Colonic mucosa (tissue), 4 donors: Measurements from ENCODE around the gene MFAP4. TPM values are rescaled to one million over a fixed set of nuclear protein-coding genes. Genes with fewer than 3 reads are reported as not detected.
"Not testable (repeated sequence)": the region's sequence is repeated elsewhere in the genome, so short reads cannot be mapped to it uniquely, and the experiment has no call there.

Experiments
- DNase-seq: peaks from one replicate; pipeline ENCODE4 v3.0.0-alpha.2; 2020
- H3K27ac ChIP-seq: fragments of 200-600 bp; one replicate; pipeline ENCODE4 v1.8.0; 2021
- H3K27me3 ChIP-seq: fragments of 200-600 bp; one replicate; pipeline ENCODE4 v1.8.0; 2021
- H3K36me3 ChIP-seq: fragments of 200-600 bp; one replicate; pipeline ENCODE4 v1.8.0; 2021
- H3K4me1 ChIP-seq: fragments of 200-600 bp; one replicate; pipeline ENCODE4 v1.8.0; 2021; ENCODE audit warnings: mild to moderate bottlenecking
- H3K4me3 ChIP-seq: fragments of 200-600 bp; one replicate; pipeline ENCODE4 v1.8.0; 2021
- H3K9ac ChIP-seq, 2 donors: one replicate each; pipeline ENCODE4 v1.7.0; 2013; ENCODE audit warnings: control low read depth in 2 of 2, low read depth in 2 of 2, low read length in 2 of 2
- H3K9me3 ChIP-seq: fragments of 200-600 bp; one replicate; pipeline ENCODE4 v1.8.0; 2021
- intact Hi-C: fragments of 100-400 bp; cut with DNase I; formaldehyde crosslinking; loops from one replicate; pipeline ENCODE4 v1.14.1; 2022
- total RNA-seq, 2 donors: library from RNA; stranded (reverse); fragmentation: NEBNext Ultra II Directional in 1 of 2; extraction: Animal tissue kit (Norgen Biotek cat#: 25700) in 1 of 2; gene quantifications; one replicate each; pipeline ENCODE4 v1.2.1, GENCODE V29; 2021
- TF ChIP-seq, protein P1 (sequence below): fragments of 200-600 bp; IDR thresholded peaks from one replicate; pipeline ENCODE4 v1.8.0; 2022; ENCODE audit warnings: antibody characterized with exemption, mild to moderate bottlenecking
- donor health status: healthy.
- donor health status: DM: no; HTN: no; CAD: no.
- donor health status: DM: no; HTN: no; CAD: no.

The MFAP4 gene
- total RNA-seq, 2 donors from 2014 or later = 22.2 to 56.0 TPM

DNA sequence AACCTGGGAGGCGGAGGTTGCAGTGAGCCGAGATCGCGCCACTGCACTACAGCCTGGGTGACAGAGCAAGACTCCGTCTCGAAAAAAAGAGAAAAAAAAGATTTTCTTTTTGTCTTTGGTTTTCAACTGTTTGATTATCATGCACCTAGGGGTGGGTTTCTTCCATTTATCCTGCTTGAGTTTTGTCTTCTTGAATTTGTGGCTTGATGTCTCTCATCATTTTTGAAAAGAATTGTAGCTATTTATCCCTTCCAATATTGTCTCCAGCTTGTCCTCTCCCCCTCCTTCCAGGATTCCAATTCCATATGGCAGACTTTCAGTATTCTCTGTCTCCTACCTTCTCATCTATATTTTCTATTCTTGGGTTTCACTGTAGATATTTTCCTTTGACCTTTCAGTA, 32.2 kb downstream of the MFAP4 start:
- Histone ChIP-seq H3K9ac (no peak overlapping the region), H3K4me3 (no peak overlapping the region), H3K27me3 (no peaks in the 10 kb centered on the region), H3K4me1 (no peaks in the 10 kb centered on the region), H3K36me3 (no peaks in the 10 kb centered on the region), H3K27ac (no peak overlapping the region), H3K9me3 (no peaks in the 10 kb centered on the region)
- no peak for DNase-seq
- TF ChIP-seq, protein P1, sequence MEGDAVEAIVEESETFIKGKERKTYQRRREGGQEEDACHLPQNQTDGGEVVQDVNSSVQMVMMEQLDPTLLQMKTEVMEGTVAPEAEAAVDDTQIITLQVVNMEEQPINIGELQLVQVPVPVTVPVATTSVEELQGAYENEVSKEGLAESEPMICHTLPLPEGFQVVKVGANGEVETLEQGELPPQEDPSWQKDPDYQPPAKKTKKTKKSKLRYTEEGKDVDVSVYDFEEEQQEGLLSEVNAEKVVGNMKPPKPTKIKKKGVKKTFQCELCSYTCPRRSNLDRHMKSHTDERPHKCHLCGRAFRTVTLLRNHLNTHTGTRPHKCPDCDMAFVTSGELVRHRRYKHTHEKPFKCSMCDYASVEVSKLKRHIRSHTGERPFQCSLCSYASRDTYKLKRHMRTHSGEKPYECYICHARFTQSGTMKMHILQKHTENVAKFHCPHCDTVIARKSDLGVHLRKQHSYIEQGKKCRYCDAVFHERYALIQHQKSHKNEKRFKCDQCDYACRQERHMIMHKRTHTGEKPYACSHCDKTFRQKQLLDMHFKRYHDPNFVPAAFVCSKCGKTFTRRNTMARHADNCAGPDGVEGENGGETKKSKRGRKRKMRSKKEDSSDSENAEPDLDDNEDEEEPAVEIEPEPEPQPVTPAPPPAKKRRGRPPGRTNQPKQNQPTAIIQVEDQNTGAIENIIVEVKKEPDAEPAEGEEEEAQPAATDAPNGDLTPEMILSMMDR = no peak
- intact Hi-C loops = no loop called here

DNA sequence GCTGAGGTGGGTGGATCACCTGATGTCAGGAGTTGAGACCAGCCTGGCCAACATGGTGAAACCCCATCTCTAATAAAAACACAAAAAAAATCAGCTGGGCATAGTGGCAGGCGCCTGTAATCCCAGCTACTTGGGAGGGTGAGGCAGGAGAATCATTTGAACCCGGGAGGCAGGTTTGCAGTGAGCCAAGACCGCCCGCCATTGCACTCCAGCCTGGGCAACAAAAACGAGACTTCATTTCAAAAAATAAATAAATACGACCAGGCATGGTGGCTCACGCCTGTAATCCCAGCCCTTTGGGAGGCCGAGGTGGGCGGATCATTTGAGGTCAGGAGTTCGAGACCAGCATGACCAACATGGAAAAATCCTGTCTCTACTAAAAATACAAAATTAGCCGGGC, 33.6 kb downstream of the MFAP4 start:
- H3K9ac ChIP-seq, H3K4me1 ChIP-seq, intact Hi-C loops, H3K27ac ChIP-seq, DNase-seq, H3K9me3 ChIP-seq, H3K36me3 ChIP-seq, H3K4me3 ChIP-seq, H3K27me3 ChIP-seq: not testable (repeated sequence)

DNA sequence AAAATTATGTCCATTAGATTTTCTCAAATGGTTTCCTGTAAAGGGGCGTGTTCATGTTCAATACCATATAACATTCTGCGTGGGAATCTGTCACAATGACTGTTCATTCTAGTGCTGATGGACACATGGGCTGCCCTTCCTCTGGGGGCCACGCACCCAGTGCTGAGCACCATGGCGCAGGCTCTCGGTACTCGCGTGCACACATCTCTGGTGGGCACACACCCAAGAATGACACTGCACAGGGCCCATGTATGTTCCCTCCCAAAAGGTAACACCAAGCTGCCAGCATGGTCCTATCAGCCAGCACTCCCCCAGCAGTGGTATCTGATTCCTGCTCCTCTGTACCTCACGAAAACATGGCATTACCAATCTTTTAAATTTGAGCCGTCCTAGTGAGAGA, 38.2 kb downstream of the MFAP4 start:
- Histone ChIP-seq H3K27me3 (no peaks in the 10 kb centered on the region), H3K27ac (no peak overlapping the region), H3K4me3 (no peak overlapping the region), H3K36me3 (no peaks in the 10 kb centered on the region), H3K9me3 (no peaks in the 10 kb centered on the region), H3K9ac (no peak overlapping the region), H3K4me1 (no peaks in the 10 kb centered on the region)
- DNase-seq = no peak
- TF ChIP-seq, protein P1 = no peak
- intact Hi-C loops = no loop called here

DNA sequence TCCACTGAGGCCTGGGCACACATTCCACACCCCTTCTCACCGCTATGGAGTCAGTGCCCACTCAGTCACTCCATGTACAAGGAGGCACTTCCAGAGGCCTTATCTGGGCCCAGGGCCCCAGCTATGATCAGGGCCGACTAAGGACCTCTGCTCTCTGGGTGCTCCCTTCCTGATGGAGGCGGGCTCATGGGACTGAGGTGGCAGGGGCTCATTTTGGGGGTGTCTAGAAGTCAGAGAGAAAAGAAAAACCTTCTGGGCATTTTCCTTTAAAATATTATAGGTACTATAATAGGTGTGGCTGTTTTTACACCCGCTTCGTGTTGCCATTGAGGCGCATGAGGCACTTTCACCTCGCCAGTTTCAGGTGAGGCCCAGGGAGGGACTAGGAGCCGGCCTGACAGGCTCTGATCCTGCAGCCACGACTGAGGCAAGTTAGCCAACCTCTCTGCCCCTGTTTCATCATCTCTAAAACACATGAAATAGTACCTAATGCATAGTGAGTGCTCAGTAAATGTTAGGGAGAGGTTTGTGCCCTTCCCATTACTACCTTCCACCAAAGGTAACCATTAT, 38.8 kb downstream of the MFAP4 start:
- Histone ChIP-seq H3K4me1 (no peaks in the 10 kb centered on the region), H3K36me3 (no peaks in the 10 kb centered on the region), H3K27ac (no peak overlapping the region), H3K9ac (no peak overlapping the region), H3K27me3 (no peaks in the 10 kb centered on the region), H3K9me3 (no peaks in the 10 kb centered on the region), H3K4me3 (no peak overlapping the region)
- intact Hi-C loops = no loop called here
- TF ChIP-seq, protein P1 = no peak
- DNase-seq = peak; percentile 25

DNA sequence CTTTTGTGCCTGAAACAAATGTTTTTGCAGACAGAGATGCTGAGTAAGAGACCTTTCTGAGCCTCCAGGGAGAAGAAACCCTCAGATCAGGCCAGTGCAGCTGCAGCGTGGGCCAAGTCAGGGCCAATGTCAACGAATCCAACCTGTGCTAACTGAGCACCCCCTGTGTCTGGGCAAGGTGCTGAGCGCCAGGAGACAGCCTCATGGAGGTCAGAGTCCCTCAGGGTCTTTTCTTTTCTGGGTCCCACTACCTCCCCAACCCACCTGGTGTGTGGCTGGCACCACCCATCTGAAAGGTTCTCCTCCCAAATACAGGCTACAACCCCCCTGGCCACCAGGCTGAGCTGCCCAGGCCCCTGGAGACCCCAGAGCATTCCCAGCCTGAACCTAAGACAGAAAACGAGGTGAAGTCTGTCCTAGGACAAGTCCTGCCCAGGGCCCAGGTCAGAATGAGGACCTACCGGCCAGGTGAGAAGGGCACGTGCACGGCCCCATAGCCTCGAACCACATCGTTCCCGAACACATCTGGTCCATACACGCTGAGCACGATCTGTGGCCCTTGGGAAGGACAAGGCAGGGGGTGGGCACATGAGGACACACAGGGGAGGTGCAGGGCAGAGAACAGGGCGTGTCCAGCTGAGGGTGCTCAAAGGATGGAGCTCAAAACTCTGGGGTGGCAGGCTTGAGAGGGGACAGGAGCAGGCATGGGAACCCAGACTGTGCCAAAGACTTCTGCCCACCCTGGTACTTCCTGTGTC, 39.5 kb downstream of the MFAP4 start:
- no peaks in the 10 kb centered on the region for H3K27me3 ChIP-seq
- no peak for DNase-seq
- no peaks in the 10 kb centered on the region for H3K4me1 ChIP-seq
- intact Hi-C loops = no loop called here
- no peak overlapping the region for H3K9ac ChIP-seq
- no peaks in the 10 kb centered on the region for H3K9me3 ChIP-seq
- no peaks in the 10 kb centered on the region for H3K36me3 ChIP-seq
- H3K27ac ChIP-seq = no peak overlapping the region
- TF ChIP-seq, protein P1 = no peak
- H3K4me3 ChIP-seq = no peak overlapping the region
